Measurements from ENCODE around the gene MXRA7. TPM values are rescaled to one million over a fixed set of nuclear protein-coding genes. Genes with fewer than 3 reads are reported as not detected.
A peak's percentile ranks its signal among the peaks of the same experiment; 100 is the strongest.

MXRA7 gene
- total RNA-seq, 4 donors from 2014 or later, result 124 to 230 (median 197) TPM

DNA sequence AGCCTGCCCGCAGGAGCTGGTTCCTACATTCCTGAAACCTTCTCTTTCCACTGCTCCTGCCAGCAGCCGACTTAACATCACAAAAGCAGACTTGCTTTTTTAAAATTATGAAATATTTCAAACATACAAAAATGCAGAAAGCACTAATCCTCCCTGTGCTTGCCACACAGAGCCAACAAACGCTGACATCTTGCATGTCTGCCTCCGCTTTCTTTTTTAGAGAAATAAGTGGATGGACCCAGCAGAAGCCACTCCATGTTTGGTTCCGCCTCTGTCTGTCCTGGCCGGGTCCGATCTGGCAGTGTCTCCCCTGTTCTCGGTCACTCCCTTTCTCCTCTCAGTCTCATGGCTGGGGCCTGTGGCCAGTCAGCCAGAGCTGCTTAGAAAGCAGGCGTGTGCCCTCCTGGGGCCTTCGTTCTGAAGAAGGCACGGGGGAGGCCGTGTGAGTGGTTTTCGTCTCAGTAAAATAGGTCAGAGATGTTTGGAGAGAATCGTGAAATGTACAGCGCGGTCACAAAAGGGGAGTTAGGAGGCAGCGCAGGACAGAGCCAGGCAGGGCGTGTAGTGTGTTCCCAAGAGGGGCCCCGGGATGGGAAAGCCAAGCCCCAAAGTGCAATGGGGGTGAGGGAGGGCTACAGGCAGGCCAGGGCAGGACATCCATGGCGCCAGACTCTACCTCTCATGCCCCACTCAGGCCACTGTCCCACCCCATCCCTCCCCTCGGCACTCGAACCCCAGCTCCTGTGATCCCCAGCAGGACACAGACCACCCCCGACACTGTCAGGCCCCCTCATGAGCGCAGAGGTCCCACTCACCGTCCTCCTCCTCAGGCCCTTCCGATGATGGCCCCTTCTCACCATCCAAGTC, 23.2 kb downstream of the MXRA7 start:
- peaks cover 0 to 37% (median 0%) of the 10 kb centered on the region in 3 donors for H3K36me3 ChIP-seq
- no peaks in the 10 kb centered on the region for H3K27me3 ChIP-seq
- peak; percentile 55 to 58 for DNase-seq (ENCODE audit: low spot score in 2 of 2)
- peak overlapping the region in 1 of 4 donors; percentile 1 for H3K4me3 ChIP-seq
- no peaks in the 10 kb centered on the region for H3K9me3 ChIP-seq
- peaks cover 0 to 89% (median 21%) of the 10 kb centered on the region in 4 donors for H3K4me1 ChIP-seq
- H3K27ac ChIP-seq, result peak overlapping the region; percentile 64 to 90 (median 84)
- 65 to 66% methylated on average over 26 of the region's 26 CpGs for WGBS, 2 donors
- TF ChIP-seq, protein P1, sequence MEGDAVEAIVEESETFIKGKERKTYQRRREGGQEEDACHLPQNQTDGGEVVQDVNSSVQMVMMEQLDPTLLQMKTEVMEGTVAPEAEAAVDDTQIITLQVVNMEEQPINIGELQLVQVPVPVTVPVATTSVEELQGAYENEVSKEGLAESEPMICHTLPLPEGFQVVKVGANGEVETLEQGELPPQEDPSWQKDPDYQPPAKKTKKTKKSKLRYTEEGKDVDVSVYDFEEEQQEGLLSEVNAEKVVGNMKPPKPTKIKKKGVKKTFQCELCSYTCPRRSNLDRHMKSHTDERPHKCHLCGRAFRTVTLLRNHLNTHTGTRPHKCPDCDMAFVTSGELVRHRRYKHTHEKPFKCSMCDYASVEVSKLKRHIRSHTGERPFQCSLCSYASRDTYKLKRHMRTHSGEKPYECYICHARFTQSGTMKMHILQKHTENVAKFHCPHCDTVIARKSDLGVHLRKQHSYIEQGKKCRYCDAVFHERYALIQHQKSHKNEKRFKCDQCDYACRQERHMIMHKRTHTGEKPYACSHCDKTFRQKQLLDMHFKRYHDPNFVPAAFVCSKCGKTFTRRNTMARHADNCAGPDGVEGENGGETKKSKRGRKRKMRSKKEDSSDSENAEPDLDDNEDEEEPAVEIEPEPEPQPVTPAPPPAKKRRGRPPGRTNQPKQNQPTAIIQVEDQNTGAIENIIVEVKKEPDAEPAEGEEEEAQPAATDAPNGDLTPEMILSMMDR (IDR thresholded peaks at IDR 0.05), result no peak
- peak in 1 of 2 donors; percentile 60 for TF ChIP-seq EP300 (IDR thresholded peaks at IDR 0.05)

DNA sequence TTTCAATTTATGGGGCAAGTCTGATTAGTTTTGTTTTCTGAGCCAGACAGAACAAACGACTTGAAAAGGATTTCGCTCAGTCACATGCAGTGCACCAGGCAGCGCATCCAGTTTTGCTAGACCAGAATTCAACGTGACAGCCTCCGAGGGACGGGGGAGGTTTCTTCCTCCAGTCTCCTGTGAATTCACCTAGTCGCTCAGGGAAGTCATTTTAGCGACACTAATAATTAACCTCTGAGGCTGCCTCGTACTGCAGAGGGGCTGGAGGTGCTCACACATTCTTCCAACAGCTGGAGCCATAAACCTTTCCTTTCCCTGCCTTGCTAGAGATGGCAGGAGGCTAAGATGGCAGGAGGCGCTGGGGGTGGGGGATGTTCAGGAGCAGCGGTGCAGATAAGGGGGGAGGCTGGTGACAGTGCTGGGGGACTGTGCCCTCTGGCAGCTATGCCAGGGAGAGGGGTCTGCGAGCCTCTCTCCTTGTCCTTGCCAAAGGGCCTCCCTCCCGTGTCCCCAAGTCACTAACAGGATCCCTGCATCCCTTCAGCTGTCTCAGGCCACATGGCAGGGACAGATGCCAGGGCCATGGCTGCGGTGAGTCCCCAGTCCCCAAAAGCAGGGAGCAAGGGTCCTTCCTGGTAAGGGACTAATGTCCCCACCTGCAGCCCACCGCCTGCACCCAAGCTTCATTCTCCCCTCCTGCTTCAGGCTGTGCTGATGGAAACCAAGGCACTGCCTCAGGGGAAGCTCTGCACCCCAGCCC, 24.0 kb downstream of the MXRA7 start:
- WGBS, 2 donors, result 78 to 81% methylated on average over 14 of the region's 15 CpGs
- Histone ChIP-seq H3K9me3 (no peaks in the 10 kb centered on the region), H3K27me3 (no peaks in the 10 kb centered on the region), H3K27ac (peak overlapping the region in 3 of 4 donors; percentile 64 to 90 (median 88)), H3K4me3 (no peak overlapping the region), H3K4me1 (peaks cover 0 to 95% (median 27%) of the 10 kb centered on the region in 4 donors), H3K36me3 (peaks cover 0 to 45% (median 0%) of the 10 kb centered on the region in 3 donors)
- TF ChIP-seq, protein P1 (IDR thresholded peaks at IDR 0.05), result no peak
- TF ChIP-seq EP300 (IDR thresholded peaks at IDR 0.05) (no peak), POLR2A (IDR thresholded peaks at IDR 0.05) (no peak)
- DNase-seq (ENCODE audit: low spot score in 2 of 2), result no peak

DNA sequence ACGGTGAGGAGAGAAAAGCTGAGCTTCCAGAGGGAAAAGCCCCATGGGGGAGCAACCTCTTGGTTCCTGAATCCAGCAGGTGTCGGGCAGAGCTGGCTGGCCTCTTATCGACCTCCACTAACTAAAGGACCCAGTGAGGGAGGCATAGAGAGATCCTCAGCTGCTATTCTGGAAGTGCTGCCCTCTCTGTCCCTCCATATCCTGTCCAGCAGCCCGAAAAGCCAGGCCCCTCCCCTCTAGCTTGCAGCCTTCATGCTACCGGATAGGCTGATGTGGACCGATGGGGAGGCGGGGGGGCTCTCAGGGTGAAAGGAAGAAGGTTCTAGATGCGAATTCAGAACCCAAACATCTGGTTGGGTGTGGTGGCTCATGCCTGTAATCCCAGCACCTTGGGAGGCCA, 24.9 kb downstream of the MXRA7 start:
- WGBS, 2 donors, result 53 to 75% methylated on average over 8 of the region's 8 CpGs
- Histone ChIP-seq H3K27me3 (no peaks in the 10 kb centered on the region), H3K4me3 (no peak overlapping the region), H3K4me1 (peaks cover 0 to 95% (median 30%) of the 10 kb centered on the region in 4 donors), H3K36me3 (peaks cover 0 to 45% (median 0%) of the 10 kb centered on the region in 3 donors), H3K9me3 (no peaks in the 10 kb centered on the region), H3K27ac (peak overlapping the region in 2 of 4 donors; percentile 6 to 55)
- TF ChIP-seq POLR2A (IDR thresholded peaks at IDR 0.05), result no peak
- TF ChIP-seq, protein P1 (IDR thresholded peaks at IDR 0.05), result no peak
- TF ChIP-seq EP300 (IDR thresholded peaks at IDR 0.05), result no peak
- DNase-seq (ENCODE audit: low spot score in 2 of 2), result no peak

DNA sequence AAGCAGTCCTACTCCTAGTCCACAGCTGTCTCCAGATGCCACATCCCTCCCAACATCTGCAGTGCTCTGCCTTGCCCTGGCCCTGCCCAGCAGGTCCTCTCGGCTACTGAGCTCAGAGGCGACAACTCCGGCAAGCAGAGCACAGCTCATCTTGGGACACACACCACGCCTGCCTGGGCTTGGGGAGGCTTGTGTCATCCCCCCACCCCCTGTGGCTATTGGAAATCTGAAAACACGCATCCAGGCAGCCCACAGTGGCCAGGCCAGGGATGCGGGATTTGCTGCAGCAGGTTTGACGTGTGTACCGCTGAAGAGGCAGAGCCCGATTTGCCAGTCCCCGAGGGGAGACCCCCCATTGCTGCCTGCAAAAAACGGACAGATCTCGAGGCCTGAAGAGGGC, 25.4 kb downstream of the MXRA7 start:
- WGBS, 2 donors, result 82 to 91% methylated on average over 12 of the region's 12 CpGs

More for the DNA sequence above, 25.4 kb downstream of the MXRA7 start:
- no peak overlapping the region for H3K4me3 ChIP-seq
- no peak for DNase-seq (ENCODE audit: low spot score in 2 of 2)
- H3K4me1 ChIP-seq, result peaks cover 0 to 91% (median 29%) of the 10 kb centered on the region in 4 donors
- H3K27ac ChIP-seq, result peak overlapping the region in 2 of 4 donors; percentile 6 to 55
- no peaks in the 10 kb centered on the region for H3K9me3 ChIP-seq
- TF ChIP-seq, protein P1 (IDR thresholded peaks at IDR 0.05), result no peak
- TF ChIP-seq EP300 (IDR thresholded peaks at IDR 0.05) (no peak), POLR2A (IDR thresholded peaks at IDR 0.05) (no peak)
- H3K27me3 ChIP-seq, result no peaks in the 10 kb centered on the region
- peaks cover 0 to 45% (median 0%) of the 10 kb centered on the region in 3 donors for H3K36me3 ChIP-seq
